T-helper 1 cell treated with Interleukin-12 subunit alpha and Interleukin-12 subunit beta and Interleukin-4 antibody, amounts not matched to agents 30 μg/mL and 1 μg/mL, for 36 hours (primary cell): ENCODE data around the gene DOK7.
"Not testable (repeated sequence)": the region's sequence is repeated elsewhere in the genome, so short reads cannot be mapped to it uniquely, and the experiment has no call there.

ENCODE experiments used
- H3K27ac Mint-ChIP-seq: one replicate; pipeline ENCODE4 v1.8.0; 2021; ENCODE audit warnings: mild to moderate bottlenecking, mixed read lengths
- H3K27me3 Mint-ChIP-seq: one replicate; pipeline ENCODE4 v1.8.0; 2021; ENCODE audit warnings: low read depth, mixed read lengths
- H3K36me3 Mint-ChIP-seq: one replicate; pipeline ENCODE4 v1.8.0; 2021; ENCODE audit warnings: low read depth, mixed read lengths
- H3K4me1 Mint-ChIP-seq: one replicate; pipeline ENCODE4 v1.8.0; 2021; ENCODE audit warnings: low read depth, mixed read lengths
- H3K4me3 Mint-ChIP-seq: one replicate; pipeline ENCODE4 v1.8.0; 2021; ENCODE audit warnings: mild to moderate bottlenecking, moderate library complexity, mixed read lengths
- H3K9me3 Mint-ChIP-seq: one replicate; pipeline ENCODE4 v1.8.0; 2021; ENCODE audit warnings: mixed read lengths

DOK7 gene

DNA sequence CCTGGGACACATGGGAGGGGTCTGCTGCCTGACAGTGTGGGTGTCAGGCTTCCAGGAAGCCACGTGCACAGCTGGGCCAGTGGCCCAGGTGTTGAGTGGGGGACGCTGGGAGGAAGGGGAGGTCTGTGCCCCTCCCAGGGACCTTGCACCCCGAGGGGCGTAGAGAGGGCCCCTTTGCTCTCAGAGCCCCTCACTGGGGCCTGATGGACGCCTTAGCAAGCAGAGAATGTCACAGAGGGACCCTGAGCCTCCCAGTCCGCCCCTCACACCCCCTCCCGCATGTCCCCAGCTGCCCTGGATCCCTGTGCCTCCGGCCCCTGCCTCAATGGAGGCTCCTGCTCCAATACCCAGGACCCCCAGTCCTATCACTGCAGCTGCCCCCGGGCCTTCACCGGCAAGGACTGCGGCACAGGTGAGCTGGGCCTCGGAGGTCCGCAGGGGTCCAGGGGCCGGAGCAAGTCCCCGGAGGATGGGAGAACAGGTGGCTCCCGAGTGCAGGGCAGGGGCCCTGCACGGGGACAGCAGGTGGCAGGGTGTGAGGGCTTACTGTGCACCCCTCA lies 19.3 kb upstream of the DOK7 start:
- Mint-ChIP-seq H3K4me1 (no peaks in the 10 kb centered on the region), H3K27ac (no peak overlapping the region), H3K27me3 (no peaks in the 10 kb centered on the region), H3K9me3 (no peaks in the 10 kb centered on the region), H3K4me3 (no peak overlapping the region), H3K36me3 (no peaks in the 10 kb centered on the region)

DNA sequence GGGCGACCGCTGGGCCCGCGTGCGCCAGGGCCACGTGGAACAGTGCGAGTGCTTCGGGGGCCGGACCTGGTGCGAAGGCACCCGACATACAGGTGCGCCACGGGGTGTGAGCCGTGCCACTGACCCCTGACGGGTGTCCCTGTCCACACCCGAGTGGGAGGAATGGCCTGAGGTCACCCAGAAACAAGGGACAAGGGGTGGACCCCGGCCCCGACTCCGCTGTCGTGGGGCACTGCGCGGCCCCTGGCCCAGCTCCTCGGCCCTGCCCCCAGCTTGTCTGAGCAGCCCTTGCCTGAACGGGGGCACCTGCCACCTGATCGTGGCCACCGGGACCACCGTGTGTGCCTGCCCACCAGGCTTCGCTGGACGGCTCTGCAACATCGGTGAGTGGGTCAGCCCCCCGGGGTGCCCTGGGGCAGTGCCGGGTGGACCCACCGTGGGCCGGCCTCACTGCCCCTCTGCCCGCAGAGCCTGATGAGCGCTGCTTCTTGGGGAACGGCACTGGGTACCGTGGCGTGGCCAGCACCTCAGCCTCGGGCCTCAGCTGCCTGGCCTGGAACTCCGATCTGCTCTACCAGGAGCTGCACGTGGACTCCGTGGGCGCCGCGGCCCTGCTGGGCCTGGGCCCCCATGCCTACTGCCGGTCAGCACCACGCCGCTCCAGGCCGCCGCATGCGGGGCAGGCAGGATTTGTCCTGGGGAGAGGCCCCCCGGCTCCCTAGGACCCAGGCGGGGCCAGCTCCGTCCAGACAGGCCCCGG lies 18.6 kb upstream of the DOK7 start:
- Mint-ChIP-seq H3K4me1 (no peaks in the 10 kb centered on the region), H3K36me3 (no peaks in the 10 kb centered on the region), H3K4me3 (no peak overlapping the region), H3K27ac (no peak overlapping the region), H3K9me3 (no peaks in the 10 kb centered on the region), H3K27me3 (no peaks in the 10 kb centered on the region)

DNA sequence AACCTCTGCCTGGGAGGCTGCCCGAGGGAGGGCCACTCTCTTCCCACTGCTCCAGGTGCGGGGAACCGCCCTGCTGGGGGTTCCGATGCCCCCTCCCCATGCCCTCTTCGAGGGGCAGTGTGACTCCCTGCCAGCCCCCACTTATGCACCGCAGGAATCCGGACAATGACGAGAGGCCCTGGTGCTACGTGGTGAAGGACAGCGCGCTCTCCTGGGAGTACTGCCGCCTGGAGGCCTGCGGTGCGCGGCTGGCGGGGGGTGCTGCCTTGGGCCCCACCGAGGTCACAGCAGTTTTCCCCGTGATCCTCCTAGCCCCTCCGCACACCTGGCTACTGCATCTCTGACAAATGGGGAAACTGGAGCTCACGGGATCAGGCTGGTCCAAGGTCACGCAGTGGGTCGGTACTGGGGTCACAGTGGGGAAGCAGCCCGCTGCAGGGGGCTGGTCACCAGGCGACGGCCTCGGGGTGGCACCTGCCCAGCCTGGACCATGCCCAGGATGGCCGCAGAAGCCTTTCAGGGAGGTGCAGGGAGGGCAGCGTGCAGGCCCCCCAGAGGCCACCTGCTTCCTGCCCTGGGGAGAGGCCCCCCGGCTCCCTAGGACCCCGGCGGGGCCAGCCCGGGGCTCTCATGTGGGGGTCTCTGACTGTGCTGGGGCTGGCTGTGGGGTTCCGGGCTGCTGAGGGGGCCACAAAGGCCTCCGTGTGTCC lies 17.8 kb upstream of the DOK7 start:
- no peaks in the 10 kb centered on the region for H3K27me3 Mint-ChIP-seq
- no peak overlapping the region for H3K27ac Mint-ChIP-seq
- H3K36me3 Mint-ChIP-seq: no peaks in the 10 kb centered on the region
- H3K4me3 Mint-ChIP-seq: no peak overlapping the region
- H3K4me1 Mint-ChIP-seq: no peaks in the 10 kb centered on the region
- no peaks in the 10 kb centered on the region for H3K9me3 Mint-ChIP-seq

DNA sequence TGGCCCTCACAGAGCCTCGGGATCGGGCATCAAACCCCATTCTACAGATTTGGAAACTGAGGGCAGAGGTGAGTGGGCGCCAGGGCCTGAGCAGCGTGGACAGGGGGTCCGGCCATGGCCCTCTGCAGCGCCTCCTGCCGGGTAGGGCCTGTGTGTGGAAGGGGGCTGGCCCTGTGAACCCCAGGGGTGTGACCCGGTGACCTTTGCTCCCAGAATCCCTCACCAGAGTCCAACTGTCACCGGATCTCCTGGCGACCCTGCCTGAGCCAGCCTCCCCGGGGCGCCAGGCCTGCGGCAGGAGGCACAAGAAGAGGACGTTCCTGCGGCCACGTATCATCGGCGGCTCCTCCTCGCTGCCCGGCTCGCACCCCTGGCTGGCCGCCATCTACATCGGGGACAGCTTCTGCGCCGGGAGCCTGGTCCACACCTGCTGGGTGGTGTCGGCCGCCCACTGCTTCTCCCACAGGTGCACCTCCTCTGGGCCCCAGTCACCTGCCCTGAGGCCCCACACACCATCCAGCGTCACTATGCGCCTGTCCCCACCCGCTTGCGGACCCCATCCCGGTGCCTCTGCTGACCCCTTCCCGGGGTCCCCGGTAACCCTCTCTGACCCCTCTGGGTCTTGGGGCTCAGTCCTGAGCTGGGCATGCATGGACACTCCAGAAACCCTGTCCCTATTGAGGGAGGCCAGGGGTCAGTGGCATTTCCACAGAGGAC lies 17.1 kb upstream of the DOK7 start:
- Mint-ChIP-seq H3K4me1 (no peaks in the 10 kb centered on the region), H3K4me3 (no peak overlapping the region), H3K36me3 (no peaks in the 10 kb centered on the region), H3K27me3 (no peaks in the 10 kb centered on the region), H3K27ac (no peak overlapping the region), H3K9me3 (no peaks in the 10 kb centered on the region)

DNA sequence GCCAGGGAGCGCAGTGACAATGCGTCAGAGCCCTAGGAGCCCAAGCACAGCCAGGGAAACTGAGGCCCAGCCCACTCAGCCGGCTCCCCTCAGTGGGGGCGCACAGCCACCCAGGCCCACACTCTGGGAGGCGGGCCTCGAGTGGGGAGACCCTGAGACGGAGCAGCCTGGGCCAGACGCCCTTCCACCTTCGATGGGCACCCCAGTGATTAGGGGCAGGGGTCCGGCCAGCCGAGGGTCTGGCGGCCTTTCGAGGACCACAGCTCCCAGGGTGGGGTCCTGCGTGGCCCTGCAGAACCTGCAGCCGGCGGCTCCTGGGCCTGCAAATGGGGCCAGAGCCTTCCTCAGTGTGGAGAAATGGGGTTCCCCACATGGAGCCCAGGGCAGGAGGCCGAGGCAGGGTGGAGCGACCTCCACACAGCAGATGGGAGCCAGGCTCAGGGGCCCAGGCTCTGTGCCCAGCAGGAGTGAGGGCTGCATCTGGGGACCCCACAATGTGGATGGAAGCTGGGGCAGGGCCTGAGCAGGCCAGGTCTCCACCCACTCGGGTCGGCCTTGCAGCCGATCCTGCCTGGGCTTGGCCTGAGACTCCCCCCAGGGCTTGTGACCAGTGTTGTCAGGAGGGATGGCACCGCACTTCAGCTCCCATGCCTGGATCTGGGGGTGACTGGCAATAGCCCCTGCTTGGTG lies 16.3 kb upstream of the DOK7 start:
- Mint-ChIP-seq H3K4me3 (no peak overlapping the region), H3K4me1 (no peaks in the 10 kb centered on the region), H3K9me3 (no peaks in the 10 kb centered on the region), H3K27ac (no peak overlapping the region), H3K27me3 (no peaks in the 10 kb centered on the region), H3K36me3 (no peaks in the 10 kb centered on the region)

DNA sequence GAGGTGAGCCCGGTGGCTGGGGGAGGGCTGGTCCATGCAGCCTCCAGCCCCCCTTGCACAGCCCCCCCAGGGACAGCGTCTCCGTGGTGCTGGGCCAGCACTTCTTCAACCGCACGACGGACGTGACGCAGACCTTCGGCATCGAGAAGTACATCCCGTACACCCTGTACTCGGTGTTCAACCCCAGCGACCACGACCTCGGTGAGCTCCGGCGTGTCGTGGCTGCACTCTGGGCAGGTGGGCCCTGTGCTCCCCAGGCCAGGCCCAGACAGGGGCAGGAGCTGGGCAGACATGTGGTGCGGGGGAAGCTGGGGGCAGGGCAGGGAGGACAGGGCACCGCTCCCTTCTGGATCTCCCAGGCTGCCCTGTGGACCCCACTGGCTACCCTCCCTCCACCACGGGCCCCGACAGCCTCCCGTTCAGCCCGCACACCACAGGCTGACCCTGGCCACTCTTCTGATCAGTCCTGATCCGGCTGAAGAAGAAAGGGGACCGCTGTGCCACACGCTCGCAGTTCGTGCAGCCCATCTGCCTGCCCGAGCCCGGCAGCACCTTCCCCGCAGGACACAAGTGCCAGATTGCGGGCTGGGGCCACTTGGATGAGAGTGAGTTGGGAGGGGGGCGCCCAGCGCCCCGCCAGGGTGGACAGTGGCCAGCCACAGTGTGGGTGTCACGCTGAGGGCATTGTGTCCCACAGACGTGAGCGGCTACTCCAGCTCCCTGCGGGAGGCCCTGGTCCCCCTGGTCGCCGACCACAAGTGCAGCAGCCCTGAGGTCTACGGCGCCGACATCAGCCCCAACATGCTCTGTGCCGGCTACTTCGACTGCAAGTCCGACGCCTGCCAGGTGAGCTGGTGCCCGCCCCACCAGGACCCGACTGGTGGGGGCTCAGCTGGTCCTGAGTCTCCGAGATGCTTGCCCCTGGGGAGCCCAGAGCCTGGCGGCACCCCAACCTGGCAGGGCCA lies 15.4 kb upstream of the DOK7 start:
- Mint-ChIP-seq H3K9me3 (no peaks in the 10 kb centered on the region), H3K27me3 (no peaks in the 10 kb centered on the region), H3K36me3 (no peaks in the 10 kb centered on the region), H3K4me3 (no peak overlapping the region), H3K27ac (no peak overlapping the region), H3K4me1 (no peaks in the 10 kb centered on the region)

DNA sequence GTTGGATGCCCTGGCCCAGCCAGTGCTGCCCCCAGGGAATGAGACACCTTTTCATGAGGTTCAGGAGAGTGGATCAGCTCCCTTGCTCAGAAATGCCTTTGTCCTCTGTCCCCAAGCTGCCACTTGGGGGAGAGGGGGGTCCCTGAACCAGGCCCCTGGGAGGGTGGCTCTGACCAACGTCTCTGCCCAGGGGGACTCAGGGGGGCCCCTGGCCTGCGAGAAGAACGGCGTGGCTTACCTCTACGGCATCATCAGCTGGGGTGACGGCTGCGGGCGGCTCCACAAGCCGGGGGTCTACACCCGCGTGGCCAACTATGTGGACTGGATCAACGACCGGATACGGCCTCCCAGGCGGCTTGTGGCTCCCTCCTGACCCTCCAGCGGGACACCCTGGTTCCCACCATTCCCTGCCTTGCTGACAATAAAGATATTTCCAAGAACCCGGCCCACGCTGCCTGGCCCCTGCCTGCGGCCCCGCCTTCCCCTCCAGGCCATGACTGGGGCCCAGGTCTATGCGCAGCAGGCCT lies 14.0 kb upstream of the DOK7 start:
- Mint-ChIP-seq H3K27me3 (no peaks in the 10 kb centered on the region), H3K36me3 (no peaks in the 10 kb centered on the region), H3K4me3 (no peak overlapping the region), H3K27ac (no peak overlapping the region), H3K4me1 (no peaks in the 10 kb centered on the region), H3K9me3 (no peaks in the 10 kb centered on the region)

DNA sequence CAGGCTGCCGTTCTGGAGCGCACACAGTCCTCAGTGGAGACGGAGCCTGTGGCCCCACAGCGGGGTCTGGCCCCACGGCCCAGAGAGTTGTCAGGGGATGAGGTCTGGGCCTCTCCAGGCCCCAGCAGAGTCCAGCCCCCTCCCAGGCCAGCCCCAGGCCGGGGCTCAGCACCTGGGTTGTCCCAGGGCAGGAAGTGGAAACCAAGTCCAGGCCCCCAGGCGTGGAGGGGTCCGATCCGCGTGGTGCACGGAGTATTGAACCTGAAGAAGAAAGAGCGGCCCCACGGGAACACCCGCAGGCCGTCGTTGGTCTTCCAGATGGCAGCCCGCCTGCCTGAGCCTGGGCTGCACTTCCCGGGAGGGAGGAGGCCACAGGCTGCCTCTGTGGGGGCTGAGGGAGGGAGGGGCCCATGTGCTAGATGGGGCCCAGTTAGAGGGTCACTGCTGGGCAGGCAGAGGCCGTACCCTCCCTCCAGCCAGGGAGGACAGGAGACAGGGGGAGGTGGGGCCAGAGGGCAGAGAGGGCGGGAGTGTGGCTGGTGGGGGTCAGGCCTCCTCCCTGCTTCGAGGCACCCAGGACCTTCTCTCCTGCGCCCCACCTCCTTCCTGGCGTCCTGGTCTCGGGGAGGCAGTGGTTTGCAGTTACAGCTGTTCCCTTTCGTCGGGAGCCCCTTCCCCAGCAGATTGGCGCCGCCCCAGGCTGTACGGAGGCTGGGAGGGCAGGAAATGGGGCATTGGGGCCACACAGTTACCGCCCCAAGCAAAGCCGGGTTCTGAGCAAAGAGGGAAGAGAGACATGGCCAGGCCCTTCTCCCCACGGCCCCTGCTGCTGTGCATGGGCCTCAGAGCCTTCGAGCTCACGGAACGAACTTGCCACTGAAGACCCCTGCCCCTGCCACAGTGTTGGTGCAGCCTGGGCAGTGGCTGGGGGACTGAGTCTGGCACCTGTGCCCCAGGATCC lies 13.3 kb upstream of the DOK7 start:
- no peak overlapping the region for H3K4me3 Mint-ChIP-seq
- no peak overlapping the region for H3K27ac Mint-ChIP-seq
- no peaks in the 10 kb centered on the region for H3K4me1 Mint-ChIP-seq
- H3K9me3 Mint-ChIP-seq: no peaks in the 10 kb centered on the region
- no peaks in the 10 kb centered on the region for H3K36me3 Mint-ChIP-seq
- no peaks in the 10 kb centered on the region for H3K27me3 Mint-ChIP-seq

DNA sequence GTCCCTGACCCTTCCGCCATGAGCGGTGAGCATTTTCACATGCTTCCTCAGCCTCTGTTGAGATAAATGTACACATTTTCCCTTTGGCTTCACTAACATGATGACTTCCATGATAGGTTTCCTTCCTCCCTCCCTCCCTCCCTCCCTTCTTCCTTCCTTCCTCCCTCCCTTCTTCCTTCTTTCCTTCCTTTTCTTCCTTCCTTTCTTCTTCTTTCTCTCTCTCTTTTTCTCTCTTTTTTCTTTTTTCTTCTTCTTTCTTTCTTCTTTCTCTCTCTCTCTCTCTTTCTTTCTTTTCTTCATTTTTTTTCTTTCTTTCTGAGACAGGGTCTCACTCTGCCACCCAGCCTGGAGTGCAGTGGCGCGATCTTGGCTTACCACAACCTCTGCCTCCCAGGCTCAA lies 12.5 kb upstream of the DOK7 start:
- Mint-ChIP-seq H3K27me3 (no peaks in the 10 kb centered on the region), H3K27ac (no peak overlapping the region), H3K36me3 (no peaks in the 10 kb centered on the region), H3K9me3 (peaks cover 7% of the 10 kb centered on the region), H3K4me1 (no peaks in the 10 kb centered on the region), H3K4me3 (no peak overlapping the region)

DNA sequence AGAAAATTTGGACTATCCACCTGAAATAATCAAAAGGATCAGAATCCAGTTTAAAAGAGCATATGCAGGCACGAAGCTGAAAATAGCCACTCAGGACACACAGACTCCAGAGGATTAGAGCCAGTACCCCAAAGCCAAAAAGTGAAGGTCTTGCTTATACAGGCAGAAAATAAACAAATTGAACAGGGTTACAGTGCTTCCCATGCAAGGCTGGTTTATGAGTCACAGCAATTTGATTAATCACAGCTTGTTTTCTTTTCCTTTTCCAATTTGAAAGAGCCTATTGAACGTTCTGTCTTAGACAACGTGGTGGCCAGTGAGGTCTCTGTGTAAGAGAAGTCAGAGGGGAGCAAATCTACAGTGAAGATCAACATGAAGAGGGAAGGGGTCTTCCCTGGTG lies 11.2 kb upstream of the DOK7 start:
- H3K9me3 Mint-ChIP-seq: peaks cover 10% of the 10 kb centered on the region
- H3K27me3 Mint-ChIP-seq: no peaks in the 10 kb centered on the region
- no peaks in the 10 kb centered on the region for H3K4me1 Mint-ChIP-seq
- no peak overlapping the region for H3K4me3 Mint-ChIP-seq
- no peaks in the 10 kb centered on the region for H3K36me3 Mint-ChIP-seq
- no peak overlapping the region for H3K27ac Mint-ChIP-seq

DNA sequence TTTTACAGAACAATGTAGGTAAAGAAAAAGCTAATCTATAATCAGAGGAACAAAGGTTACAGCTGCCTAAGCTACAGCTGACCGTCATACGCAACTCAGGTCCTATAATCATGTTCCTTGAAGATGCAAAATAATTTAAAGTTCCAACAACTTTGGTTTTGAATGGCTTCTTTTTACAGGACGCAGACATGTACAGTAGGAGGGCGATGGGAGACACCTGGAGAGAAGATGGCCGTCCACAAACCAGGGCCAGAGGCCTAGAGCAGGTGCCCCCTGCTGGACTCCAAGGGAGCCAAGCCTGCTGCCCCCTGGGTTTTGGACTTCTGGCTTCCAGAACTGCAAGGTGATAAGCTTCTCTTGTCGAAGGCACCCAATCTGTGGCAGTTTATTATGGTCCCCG lies 10.7 kb upstream of the DOK7 start:
- Mint-ChIP-seq H3K27ac (no peak overlapping the region), H3K36me3 (no peaks in the 10 kb centered on the region), H3K27me3 (no peaks in the 10 kb centered on the region), H3K4me3 (no peak overlapping the region), H3K9me3 (peaks cover 10% of the 10 kb centered on the region), H3K4me1 (no peaks in the 10 kb centered on the region)

DNA sequence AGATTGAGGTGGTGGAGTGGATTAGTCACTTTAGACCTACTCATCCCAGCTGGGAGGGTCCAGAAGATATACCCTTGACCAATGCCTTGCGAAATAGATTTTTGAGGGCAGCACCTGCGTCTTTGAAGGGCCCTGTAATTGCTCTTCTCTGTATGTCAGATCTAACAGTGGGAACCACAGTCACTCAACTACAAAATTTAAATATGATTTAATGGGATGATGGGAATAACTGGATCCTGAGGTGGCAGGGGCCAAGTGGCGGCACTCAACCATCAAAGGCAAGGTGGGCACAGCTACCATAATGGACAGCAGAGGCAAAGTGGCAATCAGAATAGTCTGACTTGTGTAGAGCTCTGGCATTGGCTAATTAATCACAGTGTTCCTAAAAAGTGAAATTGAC lies 7.5 kb upstream of the DOK7 start:
- not testable (repeated sequence) for H3K36me3 Mint-ChIP-seq, H3K4me1 Mint-ChIP-seq, H3K27me3 Mint-ChIP-seq, H3K4me3 Mint-ChIP-seq, H3K27ac Mint-ChIP-seq
- peaks cover 10% of the 10 kb centered on the region for H3K9me3 Mint-ChIP-seq
